Duodenal mucosa (tissue), 2 donors: ENCODE measurements around the gene SLC39A11.
"Not testable (repeated sequence)": the region's sequence is repeated elsewhere in the genome, so short reads cannot be mapped to it uniquely, and the experiment has no call there.

Experiments used
- H3K27ac ChIP-seq: one replicate; pipeline ENCODE4 v1.7.0; 2013; ENCODE audit warnings: low read depth, low read length
- H3K27me3 ChIP-seq, 2 donors: one replicate each; pipeline ENCODE4 v1.7.0; 2013; ENCODE audit warnings: low read length in 2 of 2, control low read depth in 1 of 2; ENCODE audit not compliant: insufficient read depth in 2 of 2, control insufficient read depth in 1 of 2
- H3K36me3 ChIP-seq, 2 donors: one replicate each; pipeline ENCODE4 v1.7.0; 2013; ENCODE audit warnings: low read length in 2 of 2, control low read depth in 1 of 2; ENCODE audit not compliant: insufficient read depth in 2 of 2, control insufficient read depth in 1 of 2
- H3K4me1 ChIP-seq, 2 donors: one replicate each; pipeline ENCODE4 v1.7.0; 2013; ENCODE audit warnings: low read length in 2 of 2, control low read depth in 1 of 2; ENCODE audit not compliant: insufficient read depth in 2 of 2, control insufficient read depth in 1 of 2
- H3K4me3 ChIP-seq, 2 donors: one replicate each; pipeline ENCODE4 v1.7.0; 2013; ENCODE audit warnings: low read length in 2 of 2, low read depth in 1 of 2
- H3K9ac ChIP-seq, 2 donors: one replicate each; pipeline ENCODE4 v1.7.0; 2013; ENCODE audit warnings: low read length in 2 of 2, low read depth in 1 of 2
- H3K9me3 ChIP-seq, 2 donors: one replicate each; pipeline ENCODE4 v1.7.0; 2013; ENCODE audit warnings: low read length in 2 of 2, control low read depth in 1 of 2; ENCODE audit not compliant: control insufficient read depth in 1 of 2

Gene SLC39A11

GRCh38 chr17:73015722-73016276 is 76.7 kb downstream of the SLC39A11 start:
- Histone ChIP-seq H3K9ac (no peak overlapping the region), H3K9me3 (peaks cover 0 to 8% of the 10 kb centered on the region in 2 donors), H3K27ac (no peak overlapping the region)

GRCh38 chr17:73013816-73014663 is 78.4 kb downstream of the SLC39A11 start:
- no peaks in the 10 kb centered on the region for H3K27me3 ChIP-seq
- no peak overlapping the region for H3K9ac ChIP-seq
- H3K4me1 ChIP-seq: no peaks in the 10 kb centered on the region
- H3K36me3 ChIP-seq: no peaks in the 10 kb centered on the region
- no peak overlapping the region for H3K4me3 ChIP-seq
- H3K27ac ChIP-seq: no peak overlapping the region
- peaks cover 0 to 5% of the 10 kb centered on the region in 2 donors for H3K9me3 ChIP-seq

More at GRCh38 chr17:73015722-73016276, 76.7 kb downstream of the SLC39A11 start:
- Histone ChIP-seq H3K27me3 (no peaks in the 10 kb centered on the region), H3K4me3 (no peak overlapping the region), H3K4me1 (no peaks in the 10 kb centered on the region), H3K36me3 (no peaks in the 10 kb centered on the region)

GRCh38 chr17:73013301-73013700 is 79.2 kb downstream of the SLC39A11 start:
- Histone ChIP-seq H3K36me3 (no peaks in the 10 kb centered on the region), H3K4me3 (no peak overlapping the region), H3K27me3 (no peaks in the 10 kb centered on the region), H3K9ac (no peak overlapping the region), H3K27ac (no peak overlapping the region), H3K4me1 (no peaks in the 10 kb centered on the region), H3K9me3 (no peaks in the 10 kb centered on the region)

GRCh38 chr17:73011016-73011486 is 81.4 kb downstream of the SLC39A11 start:
- Histone ChIP-seq H3K9ac (no peak overlapping the region), H3K27me3 (no peaks in the 10 kb centered on the region), H3K4me3 (peak overlapping the region in 1 of 2 donors; percentile 40), H3K36me3 (no peaks in the 10 kb centered on the region), H3K4me1 (peaks cover 0 to 7% of the 10 kb centered on the region in 2 donors), H3K27ac (no peak overlapping the region), H3K9me3 (no peaks in the 10 kb centered on the region)

- H3K36me3 ChIP-seq: no peaks in the 10 kb centered on the region
- no peak overlapping the region for H3K27ac ChIP-seq
- H3K4me3 ChIP-seq: no peak overlapping the region
- no peaks in the 10 kb centered on the region for H3K27me3 ChIP-seq
- H3K9me3 ChIP-seq: no peaks in the 10 kb centered on the region
- H3K4me1 ChIP-seq: peaks cover 0 to 7% of the 10 kb centered on the region in 2 donors
- H3K9ac ChIP-seq: no peak overlapping the region
Measured at GRCh38 chr17:73010414-73010813, 82.1 kb downstream of the SLC39A11 start.

GRCh38 chr17:73007407-73007806 is 85.1 kb downstream of the SLC39A11 start:
- no peak overlapping the region for H3K4me3 ChIP-seq
- H3K9ac ChIP-seq: no peak overlapping the region
- H3K9me3 ChIP-seq: no peaks in the 10 kb centered on the region
- H3K27me3 ChIP-seq: no peaks in the 10 kb centered on the region
- H3K36me3 ChIP-seq: no peaks in the 10 kb centered on the region
- no peak overlapping the region for H3K27ac ChIP-seq
- peaks cover 0 to 7% of the 10 kb centered on the region in 2 donors for H3K4me1 ChIP-seq

- H3K36me3 ChIP-seq: no peaks in the 10 kb centered on the region
- no peak overlapping the region for H3K27ac ChIP-seq
- H3K4me3 ChIP-seq: no peak overlapping the region
Measured at GRCh38 chr17:73005360-73005759, 87.1 kb downstream of the SLC39A11 start.

GRCh38 chr17:73003487-73003886 is 89.0 kb downstream of the SLC39A11 start:
- Histone ChIP-seq H3K4me3 (no peak overlapping the region), H3K27me3 (no peaks in the 10 kb centered on the region), H3K4me1 (peaks cover 0 to 7% of the 10 kb centered on the region in 2 donors), H3K27ac (no peak overlapping the region), H3K9me3 (no peaks in the 10 kb centered on the region), H3K36me3 (no peaks in the 10 kb centered on the region), H3K9ac (no peak overlapping the region)

More at GRCh38 chr17:73005360-73005759, 87.1 kb downstream of the SLC39A11 start:
- H3K27me3 ChIP-seq: no peaks in the 10 kb centered on the region
- no peaks in the 10 kb centered on the region for H3K9me3 ChIP-seq
- H3K9ac ChIP-seq: no peak overlapping the region
- peaks cover 0 to 7% of the 10 kb centered on the region in 2 donors for H3K4me1 ChIP-seq

GRCh38 chr17:73000832-73001231 is 91.7 kb downstream of the SLC39A11 start:
- Histone ChIP-seq H3K4me1 (no peaks in the 10 kb centered on the region), H3K9me3 (no peaks in the 10 kb centered on the region), H3K9ac (no peak overlapping the region), H3K4me3 (no peak overlapping the region), H3K27ac (no peak overlapping the region), H3K36me3 (no peaks in the 10 kb centered on the region), H3K27me3 (no peaks in the 10 kb centered on the region)

- not testable (repeated sequence) for H3K9ac ChIP-seq, H3K27ac ChIP-seq, H3K4me3 ChIP-seq, H3K9me3 ChIP-seq, H3K36me3 ChIP-seq, H3K4me1 ChIP-seq, H3K27me3 ChIP-seq
Measured at GRCh38 chr17:72999474-72999873, 93.0 kb downstream of the SLC39A11 start.
